SK-N-MC (cell line): ENCODE results near the gene PIGT.

ENCODE experiments used
- EZH2 ChIP-seq: fragments of 200-600 bp; sonication (generic); IDR thresholded peaks from one replicate; pipeline ENCODE4 v1.6.1; 2017; ENCODE audit warnings: antibody characterized with exemption
- FOXP2 ChIP-seq: optimal IDR thresholded peaks from 2 replicates; pipeline ENCODE3; 2011; ENCODE audit warnings: mild to moderate bottlenecking, moderate library complexity; ENCODE audit not compliant: insufficient read depth; ENCODE audit errors: extremely low read length, control extremely low read depth
- POLR2AphosphoS5 ChIP-seq: IDR thresholded peaks from 2 replicates; pipeline ENCODE4 v1.6.1; 2012; ENCODE audit warnings: mild to moderate bottlenecking, low read depth, low read length, borderline replicate concordance

GRCh38 chr20:45467172-45467571 is 51.2 kb downstream of the PIGT start:
- TF ChIP-seq EZH2 (no peak), POLR2AphosphoS5 (no peak), FOXP2 (no peak)
